ENCODE results near the gene LRFN2.

LRFN2 gene

DNA sequence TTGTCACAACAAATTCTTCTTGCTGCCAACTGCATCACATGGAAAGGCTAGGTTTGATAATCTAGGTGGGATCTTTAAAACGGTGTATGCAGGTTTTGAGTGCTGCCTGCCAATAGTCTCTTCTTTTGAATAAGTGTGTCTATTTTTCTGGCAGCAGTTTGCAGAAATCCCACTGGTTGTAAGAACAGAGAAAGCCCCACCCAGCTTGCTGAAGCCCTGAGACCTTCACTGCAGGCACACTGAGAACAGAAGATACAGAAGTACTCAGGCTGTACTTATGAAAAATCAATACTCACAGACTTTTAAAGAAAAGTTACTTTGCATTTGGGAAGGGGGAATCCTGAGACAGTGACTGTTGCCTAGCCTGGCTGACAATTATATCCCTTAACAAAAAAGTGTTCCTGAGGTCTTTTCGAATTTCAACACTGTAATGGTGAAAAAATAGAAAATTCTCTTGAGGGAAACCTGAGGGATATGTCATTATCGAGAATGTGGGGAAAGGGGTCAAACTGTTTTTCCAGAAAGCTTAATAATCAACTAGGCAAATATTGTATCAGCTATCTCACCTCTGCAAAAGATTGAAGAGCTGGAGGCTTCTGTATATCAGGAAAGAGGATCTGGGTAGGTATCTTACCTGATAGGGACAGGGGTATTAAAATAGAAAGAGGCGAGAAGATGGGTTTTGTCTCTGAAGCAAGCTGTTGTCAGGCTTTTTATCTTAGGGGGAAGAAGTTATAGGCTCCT, 199.9 kb downstream of the LRFN2 start:
- in situ Hi-C loops (cut with HindIII; ENCODE audit: low sequenced_read_pairs) = loop anchor here (5.0 kb wide), 1 partner anchor 35 kb away; no protein-coding TSS in a partner anchor

- in situ Hi-C loops (cut with HindIII; ENCODE audit: low sequenced_read_pairs) = loop anchor here (5.0 kb wide), 1 partner anchor 36 kb away; no protein-coding TSS in a partner anchor
Observed at GRCh38 chr6:40386200-40386599, 201.0 kb downstream of the LRFN2 start.

GRCh38 chr6:40383348-40384115, 203.6 kb downstream of the LRFN2 start:
- in situ Hi-C loops (cut with HindIII; ENCODE audit: low sequenced_read_pairs) = no loop called here

- in situ Hi-C loops (cut with HindIII; ENCODE audit: low sequenced_read_pairs) = no loop called here
Observed at GRCh38 chr6:40380271-40380670, 206.9 kb downstream of the LRFN2 start.

DNA sequence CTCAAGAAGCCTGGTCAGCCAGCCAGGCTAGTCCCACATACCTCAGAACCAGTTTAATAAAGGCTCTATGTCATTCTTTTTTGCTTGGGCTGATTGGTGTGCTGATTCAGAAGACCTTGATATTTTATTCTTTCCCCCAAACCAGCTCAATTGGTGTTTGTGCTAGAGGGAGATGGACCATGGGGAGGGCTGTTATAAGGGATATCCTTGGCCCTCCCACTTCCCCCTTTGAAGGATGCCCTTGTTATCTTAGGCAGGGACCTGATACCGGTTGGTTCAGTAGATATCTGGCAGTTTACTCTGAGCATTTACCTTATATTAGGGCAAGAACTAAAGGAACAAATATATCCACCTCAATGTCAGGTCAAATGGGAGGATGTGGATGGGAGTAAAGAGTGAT, 207.4 kb downstream of the LRFN2 start:
- in situ Hi-C loops (cut with HindIII; ENCODE audit: low sequenced_read_pairs) = no loop called here

GRCh38 chr6:40378725-40379074, 208.5 kb downstream of the LRFN2 start:
- in situ Hi-C loops (cut with HindIII; ENCODE audit: low sequenced_read_pairs) = no loop called here

DNA sequence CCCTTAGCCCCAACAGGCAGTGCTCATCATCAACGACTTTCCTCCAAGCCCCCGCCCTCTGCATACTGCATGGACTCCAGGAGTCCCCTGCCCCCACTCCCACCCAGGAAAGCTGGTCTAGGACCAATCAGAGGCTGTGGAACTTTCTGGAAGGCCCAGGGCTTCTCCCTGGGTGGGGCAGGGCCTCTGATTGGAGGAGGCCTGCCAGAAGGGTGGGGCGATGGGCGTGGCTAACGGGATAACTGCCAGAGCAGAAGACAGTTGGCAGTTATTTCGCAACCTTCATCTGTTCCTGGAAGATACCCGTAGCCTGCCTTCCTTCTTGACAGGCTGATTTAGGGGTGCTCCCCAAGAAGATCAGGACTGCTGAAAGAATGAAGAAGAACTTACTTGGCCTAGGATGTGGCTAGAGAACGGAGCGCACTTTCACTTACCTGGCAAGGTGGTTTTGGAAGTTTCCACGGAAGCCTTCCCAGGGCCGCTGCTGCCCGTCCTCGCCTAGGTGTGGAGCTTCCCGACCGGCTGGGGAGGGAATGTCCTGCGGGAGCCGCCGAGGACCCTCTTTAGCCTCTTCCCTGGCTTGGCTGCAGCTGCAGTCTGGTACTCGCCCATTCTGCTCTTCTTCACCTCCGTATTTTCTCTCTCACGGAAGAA, 209.0 kb downstream of the LRFN2 start:
- in situ Hi-C loops (cut with HindIII; ENCODE audit: low sequenced_read_pairs) = no loop called here

DNA sequence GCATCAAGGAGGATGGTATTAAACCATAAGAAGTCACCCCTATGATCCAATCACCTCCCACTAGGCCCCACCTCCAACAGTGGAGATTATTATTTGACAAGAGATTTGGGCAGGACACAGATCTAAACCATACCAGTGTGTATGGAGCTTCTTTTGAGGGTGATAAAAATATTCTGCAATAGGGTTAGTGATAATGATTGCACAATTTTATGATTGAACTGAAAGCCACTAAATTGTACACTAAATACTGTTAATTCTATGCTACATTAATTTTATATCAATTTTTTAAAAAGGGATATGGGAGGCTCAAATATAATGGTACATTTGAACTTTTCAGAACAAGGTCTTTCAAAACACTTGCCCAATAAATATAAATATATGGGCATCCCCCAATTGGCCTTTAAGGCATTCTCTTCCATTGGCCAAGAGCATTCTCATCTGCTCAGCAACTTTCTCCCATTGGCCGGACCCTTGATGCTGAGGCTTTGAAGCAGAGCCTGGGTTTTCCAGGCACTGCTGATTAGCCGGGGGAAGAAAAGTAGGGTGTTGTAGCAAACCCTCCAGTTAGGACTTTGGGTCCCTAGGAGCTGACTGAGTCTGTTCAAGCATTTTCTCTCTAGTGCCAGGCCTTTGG, 209.9 kb downstream of the LRFN2 start:
- in situ Hi-C loops (cut with HindIII; ENCODE audit: low sequenced_read_pairs) = no loop called here

DNA sequence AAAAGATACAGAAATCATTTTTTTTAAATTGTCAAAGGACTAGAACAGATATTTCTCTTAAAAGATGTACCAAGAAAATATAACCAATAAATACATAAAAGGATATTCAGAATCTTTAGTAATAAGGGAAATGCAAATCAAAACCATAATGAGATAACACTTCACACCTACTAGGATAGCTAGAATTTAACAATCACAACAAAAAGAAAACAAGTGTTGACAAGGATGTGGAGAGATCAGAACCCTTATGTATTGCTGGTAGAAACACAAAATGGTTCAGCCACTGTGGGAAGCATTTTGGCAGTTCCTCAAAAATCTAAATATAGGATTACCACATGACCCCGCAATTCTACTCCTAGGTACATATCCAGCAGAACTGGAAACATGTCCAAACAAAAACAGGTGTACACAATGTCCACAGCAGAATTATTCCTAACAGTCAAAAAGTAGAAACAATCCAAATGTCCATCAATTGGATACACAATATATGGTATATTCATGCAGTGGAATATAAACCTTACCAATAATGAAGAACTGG, 211.0 kb downstream of the LRFN2 start:
- in situ Hi-C loops (cut with HindIII; ENCODE audit: low sequenced_read_pairs) = no loop called here

- in situ Hi-C loops (cut with HindIII; ENCODE audit: low sequenced_read_pairs) = no loop called here
Observed at GRCh38 chr6:40373267-40373666, 213.9 kb downstream of the LRFN2 start.

- in situ Hi-C loops (cut with HindIII; ENCODE audit: low sequenced_read_pairs) = no loop called here
Observed at GRCh38 chr6:40371621-40372020, 215.5 kb downstream of the LRFN2 start.

DNA sequence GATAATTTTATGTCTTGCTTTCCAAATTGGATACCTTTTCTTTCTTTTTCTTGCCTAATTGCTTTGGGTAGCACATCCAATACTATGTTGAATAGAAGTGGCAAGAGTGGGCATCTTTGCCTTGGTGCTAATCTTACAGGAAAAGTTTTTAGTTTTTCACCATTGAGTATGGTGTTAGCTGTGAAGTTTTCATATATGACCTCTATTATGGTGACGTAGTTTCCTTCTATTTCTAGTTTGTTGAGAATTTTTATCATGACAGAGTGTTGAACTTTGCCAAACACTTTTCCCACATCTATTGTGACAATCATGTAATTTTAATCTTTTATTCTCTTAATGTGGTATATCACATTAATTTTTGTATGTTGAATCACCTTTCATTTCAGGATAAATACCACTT, 216.1 kb downstream of the LRFN2 start:
- in situ Hi-C loops (cut with HindIII; ENCODE audit: low sequenced_read_pairs) = no loop called here

- in situ Hi-C loops (cut with HindIII; ENCODE audit: low sequenced_read_pairs) = no loop called here
Observed at GRCh38 chr6:40369891-40370290, 217.3 kb downstream of the LRFN2 start.

- in situ Hi-C loops (cut with HindIII; ENCODE audit: low sequenced_read_pairs) = no loop called here
Observed at GRCh38 chr6:40369042-40369441, 218.1 kb downstream of the LRFN2 start.

- in situ Hi-C loops (cut with HindIII; ENCODE audit: low sequenced_read_pairs) = no loop called here
Observed at GRCh38 chr6:40362859-40363258, 224.3 kb downstream of the LRFN2 start.

GRCh38 chr6:40359808-40360207, 227.4 kb downstream of the LRFN2 start:
- in situ Hi-C loops (cut with HindIII; ENCODE audit: low sequenced_read_pairs) = no loop called here

DNA sequence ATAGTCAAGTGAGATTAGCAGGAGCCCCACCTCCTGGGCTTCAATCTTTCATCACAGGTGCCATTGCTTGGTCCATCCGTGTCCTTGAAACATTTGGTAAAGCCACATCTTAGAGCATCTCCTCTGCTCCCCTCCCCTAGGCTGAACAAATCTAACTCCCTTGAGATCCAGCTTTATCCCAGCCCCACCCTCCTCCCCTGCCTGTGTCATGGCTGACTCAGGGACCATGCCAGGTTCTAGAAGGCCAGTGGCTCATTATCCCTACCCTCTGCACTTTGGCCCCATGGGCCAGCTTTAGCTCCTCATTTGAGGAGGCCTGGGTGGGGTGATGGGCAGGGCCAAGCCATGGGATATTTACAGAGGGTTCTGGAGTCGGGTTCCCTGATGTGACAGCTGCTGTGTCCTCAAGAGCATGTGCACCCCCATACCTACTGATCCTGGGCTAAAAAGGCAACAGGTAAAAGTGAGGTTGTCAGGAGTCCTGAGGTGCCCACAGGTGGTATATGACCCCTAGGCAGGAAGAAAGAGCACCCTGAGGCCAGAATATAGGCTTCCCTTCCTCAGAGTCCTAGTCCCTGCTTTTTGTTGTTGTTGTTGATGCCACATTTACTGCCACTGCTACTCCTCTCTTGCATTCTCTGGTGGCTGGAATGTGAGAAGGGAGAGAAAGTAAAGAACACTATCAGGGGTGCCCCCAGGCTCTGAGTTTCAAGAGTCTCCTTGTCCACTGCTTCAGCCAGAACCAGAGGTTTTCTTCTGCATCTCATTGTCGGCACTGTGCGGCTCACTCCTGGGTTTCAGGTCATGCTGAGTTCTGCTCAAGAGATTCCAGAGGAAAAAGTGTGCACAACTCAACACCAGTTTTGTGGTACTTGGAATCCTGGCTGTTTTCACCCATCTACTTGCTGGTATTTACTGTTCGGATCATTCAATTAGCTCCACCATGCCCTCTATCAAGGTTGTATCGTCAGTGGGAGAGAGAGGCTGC, 228.4 kb downstream of the LRFN2 start:
- in situ Hi-C loops (cut with HindIII; ENCODE audit: low sequenced_read_pairs) = no loop called here

- in situ Hi-C loops (cut with HindIII; ENCODE audit: low sequenced_read_pairs) = no loop called here
Observed at GRCh38 chr6:40356242-40356910, 230.8 kb downstream of the LRFN2 start.

DNA sequence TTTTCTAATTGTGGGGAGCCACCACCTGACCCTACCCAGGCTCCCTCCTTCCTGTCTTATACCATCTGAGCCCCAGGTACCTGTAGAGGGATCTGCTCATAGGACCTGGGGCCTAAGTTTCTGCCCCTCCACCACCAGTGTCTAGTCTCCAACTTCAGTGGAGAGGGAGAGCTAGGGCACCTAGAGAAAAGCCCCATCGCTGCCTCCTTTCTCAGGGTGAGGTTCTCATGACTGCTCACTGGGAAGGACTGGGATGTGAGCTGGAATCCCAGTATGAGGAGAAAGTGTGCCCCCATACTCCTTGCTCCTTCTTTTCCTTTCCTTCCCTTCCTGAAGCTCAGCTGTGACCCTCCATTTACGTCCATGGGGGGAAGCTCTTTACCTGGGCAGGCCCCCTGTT, 231.6 kb downstream of the LRFN2 start:
- in situ Hi-C loops (cut with HindIII; ENCODE audit: low sequenced_read_pairs) = no loop called here

Data from DLD1 (cell line).